ENCODE results near the gene CLSTN2. TPM values are rescaled to one million over a fixed set of nuclear protein-coding genes. Genes with fewer than 3 reads are reported as not detected.

CLSTN2 gene
- total RNA-seq, 2 experiments from 2014 or later, result not detected

- POLR2A ChIA-PET, result no interaction called here
- CTCF ChIA-PET, result no interaction called here
Observed at GRCh38 chr3:140505876-140506275, 570.9 kb downstream of the CLSTN2 start.

- ChIA-PET POLR2A (no interaction called here), CTCF (no interaction called here)
Observed at GRCh38 chr3:140508550-140508949, 573.6 kb downstream of the CLSTN2 start.

GRCh38 chr3:140509534-140509933, 574.5 kb downstream of the CLSTN2 start:
- ChIA-PET CTCF (no interaction called here), POLR2A (no interaction called here)

- ChIA-PET POLR2A (no interaction called here), CTCF (no interaction called here)
Observed at GRCh38 chr3:140510303-140510861, 575.4 kb downstream of the CLSTN2 start.

- CTCF ChIA-PET, result no interaction called here
- POLR2A ChIA-PET, result no interaction called here
Observed at GRCh38 chr3:140521751-140522445, 586.9 kb downstream of the CLSTN2 start.

- POLR2A ChIA-PET, result no interaction called here
- CTCF ChIA-PET, result no interaction called here
Observed at GRCh38 chr3:140522653-140523380, 587.8 kb downstream of the CLSTN2 start.

GRCh38 chr3:140523600-140523999, 588.6 kb downstream of the CLSTN2 start:
- POLR2A ChIA-PET, result no interaction called here
- CTCF ChIA-PET, result no interaction called here

- POLR2A ChIA-PET, result no interaction called here
- CTCF ChIA-PET, result no interaction called here
Observed at GRCh38 chr3:140527156-140527555, 592.2 kb downstream of the CLSTN2 start.

- CTCF ChIA-PET, result no interaction called here
Observed at GRCh38 chr3:140529096-140529495, 594.1 kb downstream of the CLSTN2 start.

GRCh38 chr3:140529558-140529957, 594.6 kb downstream of the CLSTN2 start:
- POLR2A ChIA-PET, result no interaction called here
- CTCF ChIA-PET, result no interaction called here

More at GRCh38 chr3:140529096-140529495, 594.1 kb downstream of the CLSTN2 start:
- POLR2A ChIA-PET, result no interaction called here

GRCh38 chr3:140530131-140530530, 595.1 kb downstream of the CLSTN2 start:
- ChIA-PET CTCF (no interaction called here), POLR2A (no interaction called here)

- ChIA-PET POLR2A (no interaction called here), CTCF (no interaction called here)
Observed at GRCh38 chr3:140530603-140531002, 595.6 kb downstream of the CLSTN2 start.

GRCh38 chr3:140532793-140533330, 597.9 kb downstream of the CLSTN2 start:
- ChIA-PET CTCF (no interaction called here), POLR2A (no interaction called here)

GRCh38 chr3:140536926-140537726, 602.1 kb downstream of the CLSTN2 start:
- CTCF ChIA-PET, result no interaction called here
- POLR2A ChIA-PET, result no interaction called here

- ChIA-PET CTCF (no interaction called here), POLR2A (no interaction called here)
Observed at GRCh38 chr3:140537727-140538082, 602.7 kb downstream of the CLSTN2 start.

GRCh38 chr3:140540262-140540661, 605.3 kb downstream of the CLSTN2 start:
- CTCF ChIA-PET, result no interaction called here
- POLR2A ChIA-PET, result no interaction called here

GRCh38 chr3:140541975-140542653, 607.1 kb downstream of the CLSTN2 start:
- ChIA-PET POLR2A (no interaction called here), CTCF (no interaction called here)

- ChIA-PET CTCF (no interaction called here), POLR2A (no interaction called here)
Observed at GRCh38 chr3:140545197-140545596, 610.2 kb downstream of the CLSTN2 start.

- ChIA-PET POLR2A (no interaction called here), CTCF (no interaction called here)
Observed at GRCh38 chr3:140545756-140546155, 610.8 kb downstream of the CLSTN2 start.

GRCh38 chr3:140546649-140547048, 611.7 kb downstream of the CLSTN2 start:
- ChIA-PET CTCF (no interaction called here), POLR2A (no interaction called here)

Measured in activated CD8-positive, alpha-beta memory T cell treated with anti-CD3 and anti-CD28 coated beads for 36 hours (primary cell).